PC-3 (cell line): ENCODE measurements around the gene DLG4.

ENCODE experiments used
- CTCF ChIP-seq: fragments of 300-600 bp; sonication (generic); conservative IDR thresholded peaks from 2 replicates; pipeline ENCODE4 v1.5.1; 2017; ENCODE audit warnings: antibody characterized with exemption, low read depth, mild to moderate bottlenecking, low read length
- EZH2 ChIP-seq: fragments of 300-600 bp; sonication (generic); IDR thresholded peaks from one replicate; pipeline ENCODE4 v1.6.1; 2017; ENCODE audit warnings: antibody characterized with exemption, mild to moderate bottlenecking, low read length; ENCODE audit not compliant: unreplicated experiment

- TF ChIP-seq CTCF = no peak
- no peak for TF ChIP-seq EZH2
Observed at GRCh38 chr17:7219812-7220592, at the start of gene DLG4, which contains the start of gene ACADVL.
